Thyroid gland (tissue), 4 donors: ENCODE measurements around the gene ZNF610. TPM values are rescaled to one million over a fixed set of nuclear protein-coding genes. Genes with fewer than 3 reads are reported as not detected.

Source experiments
- DNase-seq, 2 donors: peaks; one replicate each; pipeline ENCODE4 v3.0.0-alpha.2; 2019
- H3K27ac ChIP-seq, 3 donors: fragments of 200-600 bp; sonication (generic); 1 replicate in 2 of 3; 2 replicates in 1 of 3; pipeline ENCODE4 v1.5.1; 2016 to 2019; ENCODE audit warnings: mild to moderate bottlenecking in 1 of 3, moderate library complexity in 1 of 3
- H3K27me3 ChIP-seq: fragments of 200-600 bp; sonication (generic); one replicate; pipeline ENCODE4 v1.5.1; 2019
- H3K36me3 ChIP-seq, 2 donors: fragments of 200-600 bp; sonication (generic); one replicate each; pipeline ENCODE4 v1.5.1; 2016 to 2019
- H3K4me1 ChIP-seq, 2 donors: fragments of 200-600 bp; sonication (generic); one replicate each; pipeline ENCODE4 v1.5.1; 2017 to 2019
- H3K4me3 ChIP-seq, 3 donors: fragments of 200-600 bp; sonication (generic); replicated peaks in 1 of 3; 1 replicate in 2 of 3; 2 replicates in 1 of 3; pipeline ENCODE4 v1.5.1; 2016; ENCODE audit warnings: mild to moderate bottlenecking in 1 of 3
- H3K9me3 ChIP-seq: fragments of 200-600 bp; sonication (generic); one replicate; pipeline ENCODE4 v1.5.1; 2017
- CTCF ChIP-seq, 6 experiments: fragments of 200-600 bp in 3 of 6; fragments of 450-650 bp in 3 of 6; sonication (generic) in 3 of 6; IDR thresholded peaks; one replicate each; pipeline ENCODE4 v1.5.1; 2016 to 2019; ENCODE audit warnings: antibody characterized with exemption in 6 of 6, mild to moderate bottlenecking in 2 of 6, inconsistent platforms in 1 of 6, moderate library complexity in 1 of 6
- POLR2A ChIP-seq, 2 donors: fragments of 450-650 bp; IDR thresholded peaks; one replicate each; pipeline ENCODE4 v1.6.1; 2017; ENCODE audit warnings: antibody characterized with exemption in 2 of 2, mild to moderate bottlenecking in 2 of 2, moderate library complexity in 1 of 2
- WGBS, 2 donors: methylation state at CpG; one replicate each; pipeline ENCODE4 v1.1.5; 2017; 5-methylcytosine and 5-hydroxymethylcytosine counted together
- intact Hi-C: fragments of 100-400 bp; cut with DNase I; formaldehyde crosslinking; loops from one replicate; pipeline ENCODE4 v1.15.1; 2023
- small RNA-seq: library from RNA; depleted of rRNA; stranded (forward); fragments of <200 nt; gene quantifications from one replicate; pipeline ENCODE3, GENCODE V24; 2016
- total RNA-seq, 4 donors: library from RNA; depleted of rRNA; stranded (reverse); fragments of >200 nt; gene quantifications; one replicate each; pipeline ENCODE4 v1.2.3, GENCODE V29; 2016

Gene ZNF610
- total RNA-seq, 4 donors from 2014 or later, result 4.3 to 10.6 (median 7.1) TPM

- TF ChIP-seq POLR2A (IDR thresholded peaks at IDR 0.05) (peak in 1 of 2 donors; percentile 60), CTCF (IDR thresholded peaks at IDR 0.05) (no peak)
- peak; percentile 98 to 99 for DNase-seq
- 0 to 1% methylated on average over 35 to 36 of the region's 36 CpGs for WGBS, 2 donors
- Histone ChIP-seq H3K4me1 (peaks cover 6 to 15% of the 10 kb centered on the region in 2 donors), H3K36me3 (peaks cover 11 to 19% of the 10 kb centered on the region in 2 donors), H3K27ac (peak within 1 kb of the TSS; percentile 37 to 59 (median 45)), H3K27me3 (no peaks in the 10 kb centered on the region), H3K9me3 (no peaks in the 10 kb centered on the region), H3K4me3 (peak within 1 kb of the TSS; percentile 53 to 85 (median 85))
- intact Hi-C loops, result no loop called here
Observed at GRCh38 chr19:52397310-52398080, 61.5 kb downstream of the ZNF610 start, which contains the start of gene ZNF528. TSS of gene ZNF528 (plus strand) at chr19:52397849. CDS start at chr19:52402014, 4,165 bp downstream.

DNA sequence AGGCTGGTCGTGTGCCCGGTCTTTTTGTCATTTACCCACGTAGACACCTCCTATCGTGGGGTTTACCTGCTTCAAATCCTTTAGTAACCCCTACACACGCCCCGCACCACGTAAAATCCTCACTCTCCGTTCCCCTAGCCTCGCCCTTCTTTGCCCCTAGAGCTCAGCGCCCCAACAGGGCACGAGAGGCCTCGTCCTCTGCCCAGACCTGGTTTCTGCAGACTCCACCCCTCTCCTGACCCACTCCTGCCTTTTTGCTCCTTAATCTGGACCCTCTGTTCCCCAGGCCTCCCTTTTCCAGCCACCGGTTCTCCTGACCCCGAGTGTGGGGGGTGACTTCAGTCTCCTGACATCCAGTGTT lies 62.0 kb downstream of the ZNF610 start:
- no peak for TF ChIP-seq POLR2A (IDR thresholded peaks at IDR 0.05)
- TF ChIP-seq CTCF (IDR thresholded peaks at IDR 0.05), result no peak
- intact Hi-C loops, result no loop called here
- H3K36me3 ChIP-seq, result peaks cover 13 to 23% of the 10 kb centered on the region in 2 donors

GRCh38 chr19:52410276-52410675 lies 74.2 kb downstream of the ZNF610 start:
- Histone ChIP-seq H3K9me3 (no peaks in the 10 kb centered on the region), H3K4me1 (no peaks in the 10 kb centered on the region)

More for the DNA sequence above, 62.0 kb downstream of the ZNF610 start:
- peak overlapping the region; percentile 53 to 85 (median 85) for H3K4me3 ChIP-seq
- H3K27me3 ChIP-seq, result no peaks in the 10 kb centered on the region
- peaks cover 6 to 15% of the 10 kb centered on the region in 2 donors for H3K4me1 ChIP-seq
- 1 to 3% methylated on average over 14 of the region's 14 CpGs for WGBS, 2 donors
- H3K27ac ChIP-seq, result peak overlapping the region in 2 of 3 donors; percentile 45 to 59
- H3K9me3 ChIP-seq, result no peaks in the 10 kb centered on the region
- peak; percentile 5 to 18 for DNase-seq

GRCh38 chr19:52415711-52416110 lies 79.7 kb downstream of the ZNF610 start:
- intact Hi-C loops, result no loop called here
- 96% methylated on average over 5 of the region's 5 CpGs for WGBS, 2 donors
- Histone ChIP-seq H3K36me3 (peaks cover 13 to 18% of the 10 kb centered on the region in 2 donors), H3K9me3 (no peaks in the 10 kb centered on the region), H3K4me1 (no peaks in the 10 kb centered on the region), H3K27me3 (no peaks in the 10 kb centered on the region), H3K27ac (no peak overlapping the region), H3K4me3 (no peak overlapping the region)
- no peak for TF ChIP-seq CTCF (IDR thresholded peaks at IDR 0.05)
- TF ChIP-seq POLR2A (IDR thresholded peaks at IDR 0.05), result no peak
- DNase-seq, result no peak

More at GRCh38 chr19:52410276-52410675, 74.2 kb downstream of the ZNF610 start:
- TF ChIP-seq POLR2A (IDR thresholded peaks at IDR 0.05) (no peak), CTCF (IDR thresholded peaks at IDR 0.05) (no peak)
- no peaks in the 10 kb centered on the region for H3K27me3 ChIP-seq
- H3K4me3 ChIP-seq, result no peak overlapping the region
- intact Hi-C loops, result no loop called here
- 95 to 99% methylated on average over 6 of the region's 6 CpGs for WGBS, 2 donors
- DNase-seq, result no peak
- no peak overlapping the region for H3K27ac ChIP-seq
- peaks cover 67 to 72% of the 10 kb centered on the region in 2 donors for H3K36me3 ChIP-seq

Small RNAs within 50 kb of the gene (small RNA-seq; reads per million reads assigned to genes)
- gene AC010332.1, result not detected

Other genes with a start within 250 kb of the ZNF610 start
- gene ZNF841, start 240.5 kb upstream of the ZNF610 start, total RNA-seq, result 10 to 100 TPM; 14.9 to 23.9 (median 18.0) TPM
- 10 to 100 TPM; 11.0 to 14.1 (median 13.2) TPM for gene ZNF616, start 196.3 kb upstream of the ZNF610 start, total RNA-seq
- 10 to 100 TPM in 3 of 4 donors, 1 to 10 TPM in 1; 7.2 to 15.9 (median 12.3) TPM for gene ZNF836, start 164.6 kb upstream of the ZNF610 start, total RNA-seq
- gene PPP2R1A, start 146.2 kb upstream of the ZNF610 start, total RNA-seq, result 100 to 1,000 TPM; 120 to 272 (median 258) TPM
- 10 to 100 TPM; 13.2 to 26.5 (median 16.1) TPM for gene ZNF766, start 66.7 kb upstream of the ZNF610 start, total RNA-seq
- 10 to 100 TPM; 12.6 to 14.4 (median 12.8) TPM for gene ZNF480, start 39.1 kb upstream of the ZNF610 start, total RNA-seq
- gene ZNF880, start 33.7 kb downstream of the ZNF610 start, total RNA-seq, result 10 to 100 TPM; 31.1 to 49.4 (median 36.7) TPM
- gene ZNF528, start 61.6 kb downstream of the ZNF610 start, total RNA-seq, result 10 to 100 TPM; 25.3 to 63.3 (median 43.3) TPM
- 1 to 10 TPM in 1 of 4 donors, under 1 TPM in 2, not detected in 1; 0.50 to 1.2 (median 0.54) TPM for gene ZNF534, start 92.9 kb downstream of the ZNF610 start, total RNA-seq
- 1 to 10 TPM; 2.7 to 6.9 (median 3.8) TPM for gene ZNF578, start 117.3 kb downstream of the ZNF610 start, total RNA-seq
- gene ZNF808, start 191.4 kb downstream of the ZNF610 start, total RNA-seq, result 10 to 100 TPM; 33.4 to 98.3 (median 58.9) TPM
- gene ZNF701, start 234.0 kb downstream of the ZNF610 start, total RNA-seq, result 10 to 100 TPM; 22.3 to 39.3 (median 28.3) TPM